HepG2 (cell line): Measurements from ENCODE around the gene FAM193A.

Experiments
- ARID2 ChIP-seq: sonication (generic); formaldehyde crosslinking; IDR thresholded peaks from 2 replicates; pipeline ENCODE4 v1.8.1; 2022; ENCODE audit warnings: mild to moderate bottlenecking, missing genetic modification reagents, borderline replicate concordance
- DPF2 ChIP-seq: sonication (generic); formaldehyde crosslinking; IDR thresholded peaks from 2 replicates; pipeline ENCODE4 v1.4.0; 2020; ENCODE audit warnings: mild to moderate bottlenecking, low read depth, missing genetic modification reagents, borderline replicate concordance
- EED ChIP-seq: sonication (generic); formaldehyde crosslinking; IDR thresholded peaks from 2 replicates; pipeline ENCODE4 v1.5.0; 2020; ENCODE audit warnings: mild to moderate bottlenecking, missing genetic modification reagents
- ZNF670 ChIP-seq: sonication (generic); formaldehyde crosslinking; IDR thresholded peaks from 2 replicates; pipeline ENCODE4 v1.8.0; 2022; ENCODE audit warnings: mild to moderate bottlenecking, missing genetic modification reagents, borderline replicate concordance
- TF ChIP-seq, protein P1 (sequence below): sonication (generic); formaldehyde crosslinking; IDR thresholded peaks from 2 replicates; pipeline ENCODE4 v1.5.0; 2020; ENCODE audit warnings: mild to moderate bottlenecking, missing genetic modification reagents, moderate library complexity
- TF ChIP-seq, protein P2 (sequence below): sonication (generic); formaldehyde crosslinking; IDR thresholded peaks from 2 replicates; pipeline ENCODE4 v1.5.1; 2020; ENCODE audit warnings: mild to moderate bottlenecking, missing genetic modification reagents, moderate library complexity

DNA sequence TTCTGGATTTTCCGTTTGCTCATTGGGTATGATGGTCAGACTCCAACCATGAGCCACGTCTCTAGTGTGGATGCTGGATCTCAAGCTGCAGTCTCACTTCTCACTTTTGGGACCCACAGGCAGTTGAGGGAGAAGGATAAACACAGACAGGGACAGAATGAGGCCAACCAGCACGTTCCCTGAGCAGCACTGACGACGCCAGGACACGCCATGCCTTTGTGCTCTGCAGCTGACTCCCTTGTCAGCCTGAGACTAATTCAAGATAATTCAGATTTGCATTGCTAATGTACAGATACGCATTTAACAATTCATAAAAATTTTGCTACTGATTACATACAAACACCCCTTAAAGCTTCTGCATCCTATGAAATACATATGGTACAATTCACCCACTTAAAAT lies 106.5 kb downstream of the FAM193A start:
- TF ChIP-seq, protein P1, sequence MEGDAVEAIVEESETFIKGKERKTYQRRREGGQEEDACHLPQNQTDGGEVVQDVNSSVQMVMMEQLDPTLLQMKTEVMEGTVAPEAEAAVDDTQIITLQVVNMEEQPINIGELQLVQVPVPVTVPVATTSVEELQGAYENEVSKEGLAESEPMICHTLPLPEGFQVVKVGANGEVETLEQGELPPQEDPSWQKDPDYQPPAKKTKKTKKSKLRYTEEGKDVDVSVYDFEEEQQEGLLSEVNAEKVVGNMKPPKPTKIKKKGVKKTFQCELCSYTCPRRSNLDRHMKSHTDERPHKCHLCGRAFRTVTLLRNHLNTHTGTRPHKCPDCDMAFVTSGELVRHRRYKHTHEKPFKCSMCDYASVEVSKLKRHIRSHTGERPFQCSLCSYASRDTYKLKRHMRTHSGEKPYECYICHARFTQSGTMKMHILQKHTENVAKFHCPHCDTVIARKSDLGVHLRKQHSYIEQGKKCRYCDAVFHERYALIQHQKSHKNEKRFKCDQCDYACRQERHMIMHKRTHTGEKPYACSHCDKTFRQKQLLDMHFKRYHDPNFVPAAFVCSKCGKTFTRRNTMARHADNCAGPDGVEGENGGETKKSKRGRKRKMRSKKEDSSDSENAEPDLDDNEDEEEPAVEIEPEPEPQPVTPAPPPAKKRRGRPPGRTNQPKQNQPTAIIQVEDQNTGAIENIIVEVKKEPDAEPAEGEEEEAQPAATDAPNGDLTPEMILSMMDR = no peak
- TF ChIP-seq DPF2 (CRISPR knock-in tag) (no peak), EED (CRISPR knock-in tag) (no peak), ZNF670 (CRISPR knock-in tag) (no peak), ARID2 (CRISPR knock-in tag) (no peak)
- TF ChIP-seq, protein P2, sequence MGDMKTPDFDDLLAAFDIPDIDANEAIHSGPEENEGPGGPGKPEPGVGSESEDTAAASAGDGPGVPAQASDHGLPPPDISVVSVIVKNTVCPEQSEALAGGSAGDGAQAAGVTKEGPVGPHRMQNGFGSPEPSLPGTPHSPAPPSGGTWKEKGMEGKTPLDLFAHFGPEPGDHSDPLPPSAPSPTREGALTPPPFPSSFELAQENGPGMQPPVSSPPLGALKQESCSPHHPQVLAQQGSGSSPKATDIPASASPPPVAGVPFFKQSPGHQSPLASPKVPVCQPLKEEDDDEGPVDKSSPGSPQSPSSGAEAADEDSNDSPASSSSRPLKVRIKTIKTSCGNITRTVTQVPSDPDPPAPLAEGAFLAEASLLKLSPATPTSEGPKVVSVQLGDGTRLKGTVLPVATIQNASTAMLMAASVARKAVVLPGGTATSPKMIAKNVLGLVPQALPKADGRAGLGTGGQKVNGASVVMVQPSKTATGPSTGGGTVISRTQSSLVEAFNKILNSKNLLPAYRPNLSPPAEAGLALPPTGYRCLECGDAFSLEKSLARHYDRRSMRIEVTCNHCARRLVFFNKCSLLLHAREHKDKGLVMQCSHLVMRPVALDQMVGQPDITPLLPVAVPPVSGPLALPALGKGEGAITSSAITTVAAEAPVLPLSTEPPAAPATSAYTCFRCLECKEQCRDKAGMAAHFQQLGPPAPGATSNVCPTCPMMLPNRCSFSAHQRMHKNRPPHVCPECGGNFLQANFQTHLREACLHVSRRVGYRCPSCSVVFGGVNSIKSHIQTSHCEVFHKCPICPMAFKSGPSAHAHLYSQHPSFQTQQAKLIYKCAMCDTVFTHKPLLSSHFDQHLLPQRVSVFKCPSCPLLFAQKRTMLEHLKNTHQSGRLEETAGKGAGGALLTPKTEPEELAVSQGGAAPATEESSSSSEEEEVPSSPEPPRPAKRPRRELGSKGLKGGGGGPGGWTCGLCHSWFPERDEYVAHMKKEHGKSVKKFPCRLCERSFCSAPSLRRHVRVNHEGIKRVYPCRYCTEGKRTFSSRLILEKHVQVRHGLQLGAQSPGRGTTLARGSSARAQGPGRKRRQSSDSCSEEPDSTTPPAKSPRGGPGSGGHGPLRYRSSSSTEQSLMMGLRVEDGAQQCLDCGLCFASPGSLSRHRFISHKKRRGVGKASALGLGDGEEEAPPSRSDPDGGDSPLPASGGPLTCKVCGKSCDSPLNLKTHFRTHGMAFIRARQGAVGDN = no peak
